Muscle layer of colon (tissue), 2 donors: ENCODE results near the gene CAT.

Source experiments
- H3K27ac ChIP-seq: one replicate; pipeline ENCODE4 v1.7.0; 2013; ENCODE audit warnings: low read depth, mild to moderate bottlenecking, low read length, moderate library complexity
- H3K27me3 ChIP-seq, 2 donors: one replicate each; pipeline ENCODE4 v1.7.0; 2013; ENCODE audit warnings: low read length in 2 of 2, mild to moderate bottlenecking in 2 of 2; ENCODE audit not compliant: insufficient read depth in 2 of 2, control insufficient read depth in 1 of 2
- H3K36me3 ChIP-seq: one replicate; pipeline ENCODE4 v1.7.0; 2013; ENCODE audit warnings: mild to moderate bottlenecking, low read length; ENCODE audit not compliant: insufficient read depth
- H3K4me1 ChIP-seq: one replicate; pipeline ENCODE4 v1.7.0; 2013; ENCODE audit warnings: mild to moderate bottlenecking, low read length; ENCODE audit not compliant: insufficient read depth
- H3K4me3 ChIP-seq, 2 donors: one replicate each; pipeline ENCODE4 v1.7.0; 2013; ENCODE audit warnings: low read length in 2 of 2, low read depth in 1 of 2, mild to moderate bottlenecking in 1 of 2, moderate library complexity in 1 of 2
- H3K9ac ChIP-seq: one replicate; pipeline ENCODE4 v1.7.0; 2013; ENCODE audit warnings: low read length
- H3K9me3 ChIP-seq: one replicate; pipeline ENCODE4 v1.7.0; 2013; ENCODE audit warnings: mild to moderate bottlenecking, low read length
- donor health status: abdominal sarcoma.
- donor health status: Adenocarcinoma of cecum.

The CAT gene

DNA sequence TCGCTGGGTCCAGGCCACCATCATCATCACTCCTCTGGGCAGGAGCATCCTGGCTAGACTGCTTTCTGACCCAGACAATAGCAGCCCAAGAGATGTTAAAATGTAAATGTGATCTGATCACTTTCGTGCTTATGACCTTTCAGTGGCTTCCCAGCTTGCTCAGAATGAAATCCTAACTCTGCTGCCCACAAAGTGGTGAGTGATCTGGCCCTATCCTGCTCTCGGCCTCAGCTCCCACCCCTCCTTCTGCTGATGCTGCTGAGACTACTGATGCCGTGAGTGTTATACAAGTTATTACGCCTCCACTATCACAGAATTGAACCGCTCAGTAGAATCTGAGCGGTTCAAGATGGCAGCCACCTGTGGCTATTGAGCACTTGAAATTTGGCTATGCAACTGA, 48.7 kb downstream of the CAT start:
- Histone ChIP-seq H3K27ac (no peak overlapping the region), H3K4me3 (no peak overlapping the region), H3K9me3 (no peaks in the 10 kb centered on the region), H3K27me3 (no peaks in the 10 kb centered on the region), H3K9ac (no peak overlapping the region), H3K4me1 (no peaks in the 10 kb centered on the region), H3K36me3 (no peaks in the 10 kb centered on the region)

DNA sequence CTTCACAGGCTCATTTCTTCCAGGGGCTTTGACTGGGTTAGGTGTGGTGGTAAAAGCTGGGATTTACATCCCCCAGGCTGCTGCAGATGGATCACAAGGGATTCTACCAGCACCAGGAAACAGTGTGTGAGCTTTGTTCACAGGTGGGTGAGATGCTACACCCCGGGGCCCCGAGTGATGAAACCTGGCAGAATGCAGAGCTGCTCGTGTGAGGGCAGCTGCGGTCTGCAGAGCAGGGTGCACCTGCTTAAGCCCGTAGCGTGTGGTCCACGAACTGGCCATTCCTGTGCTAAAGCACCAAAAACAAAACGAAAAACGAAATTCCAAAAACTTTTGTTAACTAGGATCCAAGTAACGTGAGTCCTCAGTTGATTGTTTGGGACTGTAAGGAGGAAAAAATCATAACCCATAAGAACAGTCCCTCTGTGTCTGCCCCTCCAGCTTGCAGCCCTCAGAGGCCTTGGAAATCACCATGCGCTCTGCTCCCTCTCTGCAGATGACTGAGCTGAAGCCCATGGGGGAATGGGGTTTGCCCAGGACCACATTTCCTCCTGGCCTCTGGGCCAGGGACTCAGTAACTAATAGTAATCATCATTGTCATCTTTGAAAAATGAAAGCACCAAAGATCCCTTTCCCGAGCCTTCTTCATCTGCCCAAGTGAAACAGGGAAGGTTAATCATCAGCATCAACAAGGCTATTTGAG, 50.3 kb downstream of the CAT start:
- H3K9ac ChIP-seq = no peak overlapping the region
- H3K4me1 ChIP-seq = no peaks in the 10 kb centered on the region
- H3K27ac ChIP-seq = no peak overlapping the region
- no peaks in the 10 kb centered on the region for H3K27me3 ChIP-seq
- no peaks in the 10 kb centered on the region for H3K36me3 ChIP-seq
- no peak overlapping the region for H3K4me3 ChIP-seq
- no peaks in the 10 kb centered on the region for H3K9me3 ChIP-seq

DNA sequence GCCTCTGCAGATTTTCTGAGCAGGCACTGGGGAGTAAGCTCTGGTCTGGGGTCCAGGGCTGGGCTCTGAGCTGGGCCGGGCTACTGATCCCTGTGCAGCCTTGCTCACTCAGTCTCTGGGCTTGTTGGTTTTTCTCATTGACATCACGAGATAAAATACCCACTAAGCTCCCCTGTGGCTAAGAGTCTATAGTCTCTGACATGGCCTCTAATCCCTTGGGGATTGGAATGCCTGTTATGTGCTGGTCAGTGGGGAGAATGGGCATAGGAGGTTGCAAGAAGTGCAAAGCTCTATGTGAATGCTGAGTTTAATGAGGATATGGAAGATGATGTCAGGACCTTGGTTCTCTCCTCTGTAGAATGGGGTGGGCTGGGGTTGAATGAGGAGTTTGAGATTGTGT, 51.6 kb downstream of the CAT start:
- no peaks in the 10 kb centered on the region for H3K36me3 ChIP-seq
- H3K4me1 ChIP-seq = no peaks in the 10 kb centered on the region
- no peaks in the 10 kb centered on the region for H3K27me3 ChIP-seq
- no peak overlapping the region for H3K4me3 ChIP-seq
- no peak overlapping the region for H3K27ac ChIP-seq
- no peak overlapping the region for H3K9ac ChIP-seq
- H3K9me3 ChIP-seq = no peaks in the 10 kb centered on the region

DNA sequence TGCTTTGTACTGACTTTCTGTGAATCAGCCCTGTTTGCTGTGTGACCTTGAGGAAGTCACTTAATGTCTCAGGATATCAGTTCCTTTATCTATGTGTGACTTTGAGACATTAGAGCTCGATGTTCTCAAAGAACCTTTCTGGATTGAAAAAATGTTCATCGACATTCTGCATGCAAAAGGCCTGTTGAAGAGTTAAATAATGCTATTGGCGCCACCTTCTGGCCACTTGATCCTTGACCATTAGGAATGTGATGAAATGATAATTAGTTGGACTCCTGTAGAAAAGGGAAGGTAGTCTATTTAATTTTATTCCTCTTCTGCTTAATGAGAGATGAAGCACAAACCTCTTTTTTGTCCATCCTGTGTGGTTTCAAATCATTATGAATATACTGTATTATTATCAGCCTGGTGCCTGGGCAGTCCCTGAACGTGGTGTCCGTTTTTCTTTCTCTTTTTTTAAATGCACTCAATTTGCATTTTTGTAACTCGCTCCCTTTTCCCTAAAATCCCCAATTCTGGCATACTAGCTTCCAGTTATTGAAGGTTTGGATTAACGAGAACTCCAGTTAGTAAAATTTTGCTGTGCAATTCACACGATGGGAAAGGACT, 54.2 kb downstream of the CAT start:
- H3K27me3 ChIP-seq = peaks cover 0 to 5% of the 10 kb centered on the region in 2 donors
- H3K36me3 ChIP-seq = no peaks in the 10 kb centered on the region
- H3K9ac ChIP-seq = no peak overlapping the region
- no peaks in the 10 kb centered on the region for H3K9me3 ChIP-seq
- H3K27ac ChIP-seq = no peak overlapping the region
- H3K4me1 ChIP-seq = no peaks in the 10 kb centered on the region
- no peak overlapping the region for H3K4me3 ChIP-seq

DNA sequence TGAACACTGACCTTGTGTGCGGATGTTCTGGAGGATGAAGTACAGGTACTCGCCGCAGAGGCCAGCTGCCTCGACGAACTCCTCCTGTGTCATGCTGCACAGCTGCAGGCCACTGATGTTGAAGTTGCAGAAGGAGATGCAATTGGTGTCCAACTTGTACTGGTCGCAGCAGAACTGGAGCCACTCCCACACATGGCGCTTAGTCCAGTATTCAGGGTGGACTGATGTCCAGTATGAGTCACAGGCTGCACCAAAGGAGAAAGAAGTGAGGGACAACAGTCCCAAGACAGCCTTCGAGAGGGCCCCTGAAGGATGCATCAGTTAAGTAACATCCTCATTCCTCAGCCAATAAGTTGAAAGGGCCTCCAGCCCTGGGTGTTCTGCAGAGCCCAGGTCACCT, 54.7 kb downstream of the CAT start:
- Histone ChIP-seq H3K9me3 (no peaks in the 10 kb centered on the region), H3K27me3 (peaks cover 0 to 5% of the 10 kb centered on the region in 2 donors), H3K27ac (no peak overlapping the region), H3K36me3 (no peaks in the 10 kb centered on the region), H3K9ac (no peak overlapping the region), H3K4me1 (no peaks in the 10 kb centered on the region), H3K4me3 (no peak overlapping the region)

DNA sequence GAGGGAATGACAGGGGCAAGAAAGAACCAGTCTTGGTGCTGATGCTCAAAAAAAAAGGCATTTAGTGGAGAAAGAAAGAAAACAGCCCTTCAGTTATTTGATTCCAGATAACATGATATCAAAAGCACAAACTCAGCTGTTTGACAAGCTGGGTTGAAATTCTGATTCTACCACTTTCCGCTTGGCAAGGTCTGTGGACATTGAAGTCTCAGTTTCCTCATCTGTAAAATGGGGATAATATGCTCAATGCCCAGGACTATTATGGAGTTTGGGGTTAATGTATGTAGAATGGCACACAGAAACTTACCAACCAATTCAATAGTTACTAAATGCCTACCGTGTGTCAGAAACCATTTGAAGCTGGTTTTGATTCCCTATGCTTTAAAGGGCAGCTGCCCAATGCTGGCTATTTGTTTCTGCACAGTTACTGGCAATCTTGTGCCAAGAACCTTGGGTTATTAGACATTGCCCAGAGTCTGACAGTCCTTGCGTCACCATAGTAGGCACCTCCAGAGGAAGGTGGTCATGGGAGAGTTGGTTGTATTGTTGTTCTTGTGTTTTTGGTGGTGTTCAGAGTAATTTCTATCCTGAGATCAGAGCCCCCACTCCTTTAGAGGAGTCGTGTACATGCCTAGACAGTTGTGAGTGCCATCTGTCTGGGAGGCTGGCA, 55.3 kb downstream of the CAT start:
- Histone ChIP-seq H3K4me3 (no peak overlapping the region), H3K36me3 (no peaks in the 10 kb centered on the region), H3K9me3 (no peaks in the 10 kb centered on the region), H3K9ac (no peak overlapping the region), H3K27ac (no peak overlapping the region), H3K4me1 (no peaks in the 10 kb centered on the region), H3K27me3 (peaks cover 0 to 5% of the 10 kb centered on the region in 2 donors)

DNA sequence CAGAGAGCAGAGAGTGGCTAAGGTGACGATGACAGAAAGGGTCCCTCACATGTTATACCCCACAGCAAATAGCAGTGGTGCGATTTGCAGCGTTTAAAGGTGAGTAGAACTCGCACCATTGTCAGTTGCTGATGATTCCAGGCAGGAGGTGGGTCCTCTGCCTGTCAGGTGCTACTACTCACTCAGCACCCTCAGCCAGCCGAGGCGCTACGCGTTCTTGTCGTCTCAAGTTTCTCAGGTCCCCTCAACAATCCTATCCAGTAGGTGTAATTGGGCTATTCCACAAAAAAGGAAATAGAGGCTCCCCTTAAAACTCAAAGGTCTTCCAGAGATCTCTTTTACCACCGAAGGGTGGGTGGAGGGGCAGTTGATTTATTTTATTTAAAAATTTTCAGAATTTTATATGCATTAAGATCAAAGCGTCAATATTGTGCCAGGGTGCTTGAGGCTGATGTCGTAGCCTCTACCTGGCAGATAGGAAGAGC, 56.5 kb downstream of the CAT start:
- Histone ChIP-seq H3K36me3 (no peaks in the 10 kb centered on the region), H3K27me3 (peaks cover 0 to 5% of the 10 kb centered on the region in 2 donors), H3K9ac (no peak overlapping the region), H3K9me3 (no peaks in the 10 kb centered on the region), H3K27ac (no peak overlapping the region), H3K4me1 (no peaks in the 10 kb centered on the region), H3K4me3 (no peak overlapping the region)

DNA sequence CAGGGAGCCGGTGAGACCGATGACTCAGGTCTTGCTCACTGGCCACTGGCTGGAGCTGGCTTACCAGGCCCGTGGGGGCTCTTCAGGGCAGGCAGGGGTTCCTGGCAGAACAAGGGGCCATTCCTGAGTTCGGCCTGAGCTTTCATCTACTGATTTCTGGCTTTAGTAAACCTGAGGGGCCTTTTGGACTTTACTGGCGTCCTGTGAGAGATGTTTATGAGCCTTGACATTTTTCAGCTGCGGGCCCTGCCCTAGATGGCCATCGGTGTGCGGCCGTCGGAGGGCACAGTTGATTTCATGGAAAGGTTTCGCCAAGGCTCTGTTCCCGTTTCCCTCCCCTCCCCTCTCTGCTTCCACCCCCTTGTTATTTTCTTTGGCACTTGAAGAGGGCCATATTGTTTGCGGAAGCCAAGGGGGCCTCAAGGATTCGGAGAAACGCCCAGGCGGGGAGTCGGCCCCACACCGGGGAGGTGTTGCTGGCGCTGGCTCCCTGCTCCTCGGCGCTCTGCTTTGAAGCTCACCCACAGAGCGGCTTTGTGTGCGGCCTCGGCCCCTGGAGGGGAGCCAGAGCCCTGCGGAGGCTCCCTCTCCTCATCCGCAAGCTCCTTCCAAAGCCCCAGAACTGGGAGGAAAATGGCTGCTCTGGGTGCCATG, 57.1 kb downstream of the CAT start:
- H3K27ac ChIP-seq = no peak overlapping the region
- H3K9me3 ChIP-seq = no peaks in the 10 kb centered on the region
- H3K4me3 ChIP-seq = no peak overlapping the region
- no peak overlapping the region for H3K9ac ChIP-seq
- H3K36me3 ChIP-seq = no peaks in the 10 kb centered on the region
- H3K4me1 ChIP-seq = no peaks in the 10 kb centered on the region
- peaks cover 0 to 5% of the 10 kb centered on the region in 2 donors for H3K27me3 ChIP-seq

DNA sequence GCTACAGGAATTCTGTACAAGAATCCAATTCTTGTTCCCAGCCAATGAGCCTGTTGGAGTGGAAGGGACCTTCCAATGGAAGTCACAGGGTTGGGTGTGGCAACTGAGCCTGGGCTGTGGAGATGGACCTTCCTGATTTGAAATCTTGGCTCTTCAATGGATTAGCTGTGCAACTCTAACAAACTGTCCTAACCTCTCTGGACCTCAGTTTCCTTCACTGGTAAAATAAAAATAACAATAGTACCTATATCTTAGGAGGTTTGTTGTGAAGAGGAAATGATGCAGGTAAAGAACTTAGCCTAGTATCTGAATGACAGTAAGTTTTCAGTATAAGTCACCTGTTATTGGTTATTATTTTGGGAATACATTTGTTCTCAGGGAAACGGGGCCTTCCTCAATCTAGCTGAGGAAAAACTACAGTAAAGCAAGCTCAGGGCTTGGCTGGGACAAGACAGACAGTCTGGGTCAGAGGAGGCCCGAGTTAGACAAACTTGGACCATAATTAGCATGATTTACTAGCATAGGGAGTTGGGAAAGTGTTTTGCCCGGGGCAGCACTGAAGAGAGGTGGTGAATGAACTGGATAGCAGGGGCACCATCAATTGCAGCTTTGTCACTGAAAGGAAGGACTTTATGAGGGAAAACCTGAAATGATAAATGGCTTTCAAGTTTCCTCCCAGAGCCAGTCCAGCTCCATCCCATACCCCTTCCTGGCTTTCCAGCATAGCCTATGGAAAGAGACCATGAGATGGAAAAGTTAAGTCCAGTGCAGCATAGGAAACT, 61.2 kb downstream of the CAT start:
- no peak overlapping the region for H3K27ac ChIP-seq
- H3K27me3 ChIP-seq = peaks cover 0 to 5% of the 10 kb centered on the region in 2 donors
- H3K9ac ChIP-seq = no peak overlapping the region
- no peaks in the 10 kb centered on the region for H3K9me3 ChIP-seq
- no peaks in the 10 kb centered on the region for H3K4me1 ChIP-seq
- H3K4me3 ChIP-seq = no peak overlapping the region
- H3K36me3 ChIP-seq = no peaks in the 10 kb centered on the region

DNA sequence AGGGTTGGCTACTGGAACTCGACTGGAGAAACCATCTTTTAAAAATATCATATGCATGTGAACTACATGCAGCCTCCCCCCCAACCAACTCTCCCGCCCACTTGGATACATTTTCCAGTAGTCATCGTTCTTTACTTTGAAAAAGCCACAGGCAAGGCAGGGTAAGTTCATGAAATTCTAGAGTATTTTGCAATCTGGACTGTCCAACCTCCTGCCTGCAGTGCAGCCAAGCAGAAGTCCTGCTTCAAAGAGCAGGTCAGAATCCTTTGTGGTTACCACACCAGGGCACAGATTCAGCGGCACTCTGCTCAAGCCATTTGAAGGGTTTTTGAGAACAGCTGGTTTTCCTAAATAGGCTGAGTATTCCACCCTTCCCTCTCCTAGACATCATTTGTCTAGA, 62.8 kb downstream of the CAT start:
- Histone ChIP-seq H3K36me3 (no peaks in the 10 kb centered on the region), H3K4me1 (no peaks in the 10 kb centered on the region), H3K27me3 (no peaks in the 10 kb centered on the region), H3K9ac (no peak overlapping the region), H3K4me3 (no peak overlapping the region), H3K9me3 (no peaks in the 10 kb centered on the region), H3K27ac (no peak overlapping the region)

DNA sequence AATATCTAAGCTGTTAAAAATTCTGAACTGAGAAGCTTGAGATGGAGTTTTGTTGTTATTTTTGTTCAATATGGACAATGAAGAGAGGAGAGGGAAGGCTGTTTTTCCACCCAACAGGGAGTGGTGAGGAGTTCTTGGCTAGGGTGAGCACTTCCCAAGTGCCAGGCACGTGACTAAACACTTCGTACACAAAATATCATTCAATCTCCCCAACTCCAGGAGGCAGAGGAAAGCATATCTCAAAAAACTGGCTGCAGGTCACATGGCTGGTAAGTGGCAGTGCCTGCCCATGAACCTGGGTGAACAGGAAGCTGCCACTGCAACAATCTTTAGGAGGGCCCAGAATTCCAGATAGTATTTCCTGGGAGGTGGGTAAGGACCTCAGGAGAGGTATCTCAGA, 63.2 kb downstream of the CAT start:
- no peak overlapping the region for H3K27ac ChIP-seq

More for the DNA sequence above, 63.2 kb downstream of the CAT start:
- Histone ChIP-seq H3K9ac (no peak overlapping the region), H3K36me3 (no peaks in the 10 kb centered on the region), H3K9me3 (no peaks in the 10 kb centered on the region), H3K4me3 (no peak overlapping the region), H3K4me1 (no peaks in the 10 kb centered on the region), H3K27me3 (no peaks in the 10 kb centered on the region)
